Heart left ventricle (tissue), 16 donors: ENCODE measurements around the gene SYTL2. TPM values are rescaled to one million over a fixed set of nuclear protein-coding genes. Genes with fewer than 3 reads are reported as not detected.
"Not testable (repeated sequence)": the region's sequence is repeated elsewhere in the genome, so short reads cannot be mapped to it uniquely, and the experiment has no call there.

Source experiments
- ATAC-seq, 4 donors: fragments of 200-7000 bp; cut with Tn5 transposase; one replicate each; pipeline ENCODE4 v1.9.1; 2020 to 2022; ENCODE audit warnings: moderate library complexity in 4 of 4, mild to moderate bottlenecking in 3 of 4, moderate number of reproducible peaks in 1 of 4
- DNase-seq, 5 donors: peaks; one replicate each; pipeline ENCODE4 v3.0.0-alpha.2; 2020
- H3K27ac ChIP-seq, 12 donors: fragments of 200-600 bp; sonication (generic) in 4 of 12; one replicate each; pipeline versions ENCODE4 v1.5.0 to v1.8.0; 2016 to 2022; ENCODE audit warnings: mild to moderate bottlenecking in 2 of 12
- H3K27me3 ChIP-seq, 9 donors: fragments of 200-600 bp; sonication (generic) in 2 of 9; one replicate each; pipeline versions ENCODE4 v1.5.1 to v1.8.0; 2016 to 2022; ENCODE audit warnings: mild to moderate bottlenecking in 3 of 9
- H3K36me3 ChIP-seq, 9 donors: fragments of 200-600 bp; sonication (generic) in 2 of 9; one replicate each; pipeline versions ENCODE4 v1.5.0 to v1.8.0; 2018 to 2022; ENCODE audit warnings: mild to moderate bottlenecking in 2 of 9
- H3K4me1 ChIP-seq, 12 donors: fragments of 200-600 bp; sonication (generic) in 4 of 12; one replicate each; pipeline versions ENCODE4 v1.5.0 to v1.8.0; 2016 to 2022; ENCODE audit warnings: mild to moderate bottlenecking in 3 of 12
- H3K4me3 ChIP-seq, 12 donors: fragments of 200-600 bp; sonication (generic) in 4 of 12; one replicate each; pipeline versions ENCODE4 v1.5.0 to v1.8.0; 2017 to 2022; ENCODE audit warnings: mild to moderate bottlenecking in 9 of 12, moderate library complexity in 4 of 12
- H3K9me3 ChIP-seq, 12 donors: fragments of 200-600 bp; sonication (generic) in 4 of 12; one replicate each; pipeline versions ENCODE4 v1.5.0 to v1.8.0; 2016 to 2022; ENCODE audit warnings: mild to moderate bottlenecking in 1 of 12
- CTCF ChIP-seq, 12 donors: fragments of 200-600 bp; sonication (generic) in 4 of 12; IDR thresholded peaks; one replicate each; pipeline versions ENCODE4 v1.5.0 to v1.8.0; 2018 to 2022; ENCODE audit warnings: antibody characterized with exemption in 12 of 12, mild to moderate bottlenecking in 5 of 12
- POLR2A ChIP-seq, 2 donors: fragments of 450-650 bp; IDR thresholded peaks; one replicate each; pipeline ENCODE4 v1.6.1; 2017; ENCODE audit warnings: antibody characterized with exemption in 2 of 2, mild to moderate bottlenecking in 2 of 2, moderate library complexity in 2 of 2
- WGBS, 4 donors: extraction: QIAGEN DNeasy Blood & Tissue Kit in 2 of 4; methylation state at CpG; one replicate each; pipeline versions ENCODE4 v1.1.5 to v1.1.7; 2013 to 2018; 5-methylcytosine and 5-hydroxymethylcytosine counted together
- intact Hi-C, 10 donors: fragments of 100-400 bp; cut with DNase I; formaldehyde crosslinking; loops; one replicate each; pipeline versions ENCODE4 v1.11.1 to v1.14.2; 2022
- polyA plus RNA-seq, 2 donors: library from polyadenylated mRNA; stranded (reverse); fragments of 200-250 nt; gene quantifications; one replicate each; pipeline ENCODE4 v1.2.3, GENCODE V29; 2013
- total RNA-seq, 9 donors: library from RNA; depleted of rRNA in 2 of 9; stranded (reverse); fragments of >200 nt in 2 of 9; fragmentation: NEBNext Ultra II Directional in 3 of 9; extraction: Animal tissue kit (Norgen Biotek cat#: 25700) in 3 of 9; gene quantifications; one replicate each; pipeline versions ENCODE4 v1.1.0 to v1.2.4, GENCODE V29; 2016 to 2023
- donor health status: ischemic (EF 13 %, LVEDD 7.1; RV severe dilation, severe dysfunction).
- donor health status: healthy with polysubstance abuse.
- donor health status: DM: no; HTN: yes; CAD: no.
- donor health status: DM: no; HTN: no; CAD: no.
- donor health status: ischemic (EF 25% LVEDD 6.9; RV normal size, moderate dysfunction).
- donor health status: ischemic (EF 25% LVEDD 5.7; RV mildly dilated, moderate dysfunction).
- donor health status: healthy.
- donor health status: DM: yes; HTN: yes; CAD: no.
- donor health status: ischemic (EF 35%, LVEDD 5.7; RV mildly dilated, moderate dysfunction).
- donor health status: nonischemic (EF 11% LVEDD 7.7; RV severe dilation, severe dysfunction).
- donor health status: DM: yes; HTN: yes; CAD: no.
- donor health status: PGD.
- donor health status: ischemic (EF 29% LVEDD 5.4; RV normal size, mild dysfunction).
- donor health status: nonischemic (EF 23%, LVEDD 6.1; RV moderate dilation, normal function).

SYTL2 gene
- total and polyA plus RNA-seq, 11 donors = 2.2 to 9.5 (median 4.9) TPM

GRCh38 chr11:85658180-85658579 is 152.8 kb downstream of the SYTL2 start:
- H3K27me3 ChIP-seq = no peaks in the 10 kb centered on the region
- 20 to 29% (median 24%) methylated on average over 1 of the region's 1 CpG for WGBS, 4 donors
- H3K4me1 ChIP-seq = peaks cover 0 to 61% (median 56%) of the 10 kb centered on the region in 12 donors
- H3K9me3 ChIP-seq = no peaks in the 10 kb centered on the region
- no peak for DNase-seq
- no peak overlapping the region for H3K27ac ChIP-seq
- intact Hi-C loops = no loop called here
- no peak for ATAC-seq
- TF ChIP-seq CTCF (IDR thresholded peaks at IDR 0.05) (no peak), POLR2A (IDR thresholded peaks at IDR 0.05) (no peak)
- H3K4me3 ChIP-seq = no peak overlapping the region
- H3K36me3 ChIP-seq = peaks cover 0 to 98% (median 85%) of the 10 kb centered on the region in 9 donors

GRCh38 chr11:85656777-85657176 is 154.2 kb downstream of the SYTL2 start:
- intact Hi-C loops = no loop called here

GRCh38 chr11:85654343-85654742 is 156.6 kb downstream of the SYTL2 start:
- H3K27me3 ChIP-seq, ATAC-seq, DNase-seq, H3K9me3 ChIP-seq, H3K27ac ChIP-seq, H3K4me3 ChIP-seq, intact Hi-C loops: not testable (repeated sequence)
- Histone ChIP-seq H3K4me1 (peaks cover 0 to 31% (median 21%) of the 10 kb centered on the region in 12 donors), H3K36me3 (peaks cover 0 to 86% (median 63%) of the 10 kb centered on the region in 9 donors)
- WGBS, 4 donors = 95 to 99% (median 99%) methylated on average over 3 to 4 of the region's 4 CpGs

More at GRCh38 chr11:85656777-85657176, 154.2 kb downstream of the SYTL2 start:
- no peak overlapping the region for H3K4me3 ChIP-seq
- peaks cover 0 to 96% (median 75%) of the 10 kb centered on the region in 9 donors for H3K36me3 ChIP-seq
- no peak overlapping the region for H3K27ac ChIP-seq
- DNase-seq (no peak), ATAC-seq (no peak)
- peaks cover 0 to 51% (median 43%) of the 10 kb centered on the region in 12 donors for H3K4me1 ChIP-seq
- H3K9me3 ChIP-seq = no peaks in the 10 kb centered on the region
- WGBS, 4 donors = 81 to 88% (median 86%) methylated on average over 1 of the region's 1 CpG
- no peaks in the 10 kb centered on the region for H3K27me3 ChIP-seq
- TF ChIP-seq POLR2A (IDR thresholded peaks at IDR 0.05) (no peak), CTCF (IDR thresholded peaks at IDR 0.05) (no peak)

- intact Hi-C loops = no loop called here
- H3K27ac ChIP-seq = no peak overlapping the region
- peaks cover 0 to 29% (median 16%) of the 10 kb centered on the region in 12 donors for H3K4me1 ChIP-seq
- DNase-seq = no peak
- H3K36me3 ChIP-seq = peaks cover 0 to 72% (median 50%) of the 10 kb centered on the region in 9 donors
- WGBS, 4 donors = 56 to 63% (median 59%) methylated on average over 3 of the region's 3 CpGs
- ATAC-seq = no peak
- TF ChIP-seq CTCF (IDR thresholded peaks at IDR 0.05) (no peak), POLR2A (IDR thresholded peaks at IDR 0.05) (no peak)
- no peaks in the 10 kb centered on the region for H3K9me3 ChIP-seq
- H3K27me3 ChIP-seq = no peaks in the 10 kb centered on the region
- no peak overlapping the region for H3K4me3 ChIP-seq
These were observed 158.0 kb downstream of the SYTL2 start for GRCh38 chr11:85652786-85653447.
